ENCODE data around the gene PHTF2. TPM values are rescaled to one million over a fixed set of nuclear protein-coding genes. Genes with fewer than 3 reads are reported as not detected.
"Not testable (repeated sequence)": the region's sequence is repeated elsewhere in the genome, so short reads cannot be mapped to it uniquely, and the experiment has no call there.

Gene PHTF2
- total and polyA plus RNA-seq, 2 experiments from 2014 or later = 22.0 to 29.9 TPM

- Histone ChIP-seq H3K4me2 (ENCODE audit: unreplicated experiment) (peak overlapping the region; percentile 33), H4K20me1 (ENCODE audit: insufficient read depth) (no peaks in the 10 kb centered on the region), H3K79me2 (ENCODE audit: insufficient read depth) (peaks cover 15% of the 10 kb centered on the region; the same call in 1 of the 2 replicates), H3F3A (ENCODE audit: insufficient read depth) (peaks cover 11% of the 10 kb centered on the region; the same call in 1 of the 2 replicates), H3K9me3 (ENCODE audit: low read depth) (no peaks in the 10 kb centered on the region), H2AFZ (no peak overlapping the region), H3K27me3 (replicated peaks; ENCODE audit: insufficient read depth) (no peaks in the 10 kb centered on the region), H3K9me2 (ENCODE audit: insufficient read depth) (no peaks in the 10 kb centered on the region), H3K4me1 (ENCODE audit: insufficient read depth) (peaks cover 19% of the 10 kb centered on the region), H3K36me3 (ENCODE audit: low read depth) (no peaks in the 10 kb centered on the region), H3K9ac (no peak overlapping the region), H3K4me3 (no peak overlapping the region), H3K27ac (0 out of 2 replicates have a peak overlapping the region, but pooled peaks have one; percentile 41)
- 94 to 97% methylated on average over 1 of the region's 1 CpG for WGBS, 2 experiments (ENCODE audit: low coverage in 1 of 2, low lambda C conversion rate in 2 of 2, missing lambda C conversion rate in 2 of 2)
- in situ Hi-C loops (cut with MboI) = no loop called here
- no peak for TF ChIP-seq EZH2phosphoT487 (IDR thresholded peaks at IDR 0.05; ENCODE audit: insufficient read depth, low read depth)
- no peak for TF ChIP-seq EZH2 (IDR thresholded peaks at IDR 0.05; ENCODE audit: insufficient read depth, poor library complexity, severe bottlenecking)
- DNase-seq = no peak
These were observed 68.9 kb downstream of the PHTF2 start for GRCh38 chr7:77867537-77867865.

GRCh38 chr7:77872256-77872655, 73.7 kb downstream of the PHTF2 start:
- 91 to 100% methylated on average over 1 of the region's 1 CpG for WGBS, 2 experiments (ENCODE audit: low coverage in 1 of 2, low lambda C conversion rate in 2 of 2, missing lambda C conversion rate in 2 of 2)
- not testable (repeated sequence) for H3K9me2 ChIP-seq (ENCODE audit: insufficient read depth)

GRCh38 chr7:77873416-77874327, 75.1 kb downstream of the PHTF2 start:
- H3K9ac ChIP-seq; H2AFZ ChIP-seq; in situ Hi-C loops (cut with MboI); H3K9me3 ChIP-seq (ENCODE audit: low read depth); H3F3A ChIP-seq (ENCODE audit: insufficient read depth); H3K36me3 ChIP-seq (ENCODE audit: low read depth); H4K20me1 ChIP-seq (ENCODE audit: insufficient read depth); H3K4me3 ChIP-seq; H3K27me3 ChIP-seq (replicated peaks; ENCODE audit: insufficient read depth); H3K27ac ChIP-seq; H3K9me2 ChIP-seq (ENCODE audit: insufficient read depth): not testable (repeated sequence)
- H3K4me1 ChIP-seq (ENCODE audit: insufficient read depth) = peaks cover 14% of the 10 kb centered on the region
- peak overlapping the region; percentile 1 for H3K4me2 ChIP-seq (ENCODE audit: unreplicated experiment)
- H3K79me2 ChIP-seq (ENCODE audit: insufficient read depth) = peaks cover 16% of the 10 kb centered on the region; the same call in 1 of the 2 replicates
- WGBS, 2 experiments (ENCODE audit: low coverage in 1 of 2, low lambda C conversion rate in 2 of 2, missing lambda C conversion rate in 2 of 2) = 91 to 95% methylated on average over 7 of the region's 7 CpGs
- peak; percentile 49 for DNase-seq

More at GRCh38 chr7:77872256-77872655, 73.7 kb downstream of the PHTF2 start:
- H3K27ac ChIP-seq; H3K36me3 ChIP-seq (ENCODE audit: low read depth); H4K20me1 ChIP-seq (ENCODE audit: insufficient read depth); in situ Hi-C loops (cut with MboI); H2AFZ ChIP-seq; H3K4me2 ChIP-seq (ENCODE audit: unreplicated experiment); H3K9ac ChIP-seq; H3F3A ChIP-seq (ENCODE audit: insufficient read depth); DNase-seq; H3K9me3 ChIP-seq (ENCODE audit: low read depth); H3K4me3 ChIP-seq; H3K27me3 ChIP-seq (replicated peaks; ENCODE audit: insufficient read depth): not testable (repeated sequence)
- Histone ChIP-seq H3K79me2 (ENCODE audit: insufficient read depth) (peaks cover 16% of the 10 kb centered on the region; the same call in 1 of the 2 replicates), H3K4me1 (ENCODE audit: insufficient read depth) (peaks cover 21% of the 10 kb centered on the region)

- H4K20me1 ChIP-seq (ENCODE audit: insufficient read depth) = no peaks in the 10 kb centered on the region
- no peak for TF ChIP-seq EZH2 (IDR thresholded peaks at IDR 0.05; ENCODE audit: insufficient read depth, poor library complexity, severe bottlenecking)
- no peak for TF ChIP-seq EZH2phosphoT487 (IDR thresholded peaks at IDR 0.05; ENCODE audit: insufficient read depth, low read depth)
- H3K27ac ChIP-seq = no peak overlapping the region
- no peaks in the 10 kb centered on the region; the same call in 1 of the 2 replicates for H3K9me2 ChIP-seq (ENCODE audit: insufficient read depth)
- H3K79me2 ChIP-seq (ENCODE audit: insufficient read depth) = peaks cover 20% of the 10 kb centered on the region
- WGBS, 2 experiments (ENCODE audit: low coverage in 1 of 2, low lambda C conversion rate in 2 of 2, missing lambda C conversion rate in 2 of 2) = 79 to 80% methylated on average over 3 of the region's 3 CpGs
- no peaks in the 10 kb centered on the region for H3K36me3 ChIP-seq (ENCODE audit: low read depth)
- H3K9me3 ChIP-seq (ENCODE audit: low read depth) = no peaks in the 10 kb centered on the region
- in situ Hi-C loops (cut with MboI) = no loop called here
- H3K4me1 ChIP-seq (ENCODE audit: insufficient read depth) = peaks cover 14% of the 10 kb centered on the region
- DNase-seq = peak; percentile 37
- no peaks in the 10 kb centered on the region for H3K27me3 ChIP-seq (replicated peaks; ENCODE audit: insufficient read depth)
- no peak overlapping the region for H2AFZ ChIP-seq
- no peak overlapping the region for H3K4me3 ChIP-seq
- no peak overlapping the region for H3K9ac ChIP-seq
- no peak overlapping the region for H3K4me2 ChIP-seq (ENCODE audit: unreplicated experiment)
- peaks cover 8% of the 10 kb centered on the region; the same call in 1 of the 2 replicates for H3F3A ChIP-seq (ENCODE audit: insufficient read depth)
These were observed 79.2 kb downstream of the PHTF2 start for GRCh38 chr7:77877791-77878190.
